Activated gamma-delta T cell (primary cell): Measurements from ENCODE around the gene PARD3B.
"Not testable (repeated sequence)": the region's sequence is repeated elsewhere in the genome, so short reads cannot be mapped to it uniquely, and the experiment has no call there.

ENCODE experiments used
- DNase-seq: peaks from one replicate; lab custom pipeline; 2025; lab: John Stamatoyannopoulos, UW

The PARD3B gene

GRCh38 chr2:205461678-205462665, 916.7 kb downstream of the PARD3B start:
- no peak for DNase-seq

- no peak for DNase-seq
Observed at GRCh38 chr2:205462681-205463345, 917.5 kb downstream of the PARD3B start.

GRCh38 chr2:205463466-205464025, 918.3 kb downstream of the PARD3B start:
- no peak for DNase-seq

- DNase-seq = no peak
Observed at GRCh38 chr2:205464681-205465080, 919.4 kb downstream of the PARD3B start.

GRCh38 chr2:205465791-205466190, 920.5 kb downstream of the PARD3B start:
- DNase-seq = no peak

- no peak for DNase-seq
Observed at GRCh38 chr2:205471776-205472175, 926.5 kb downstream of the PARD3B start.

- DNase-seq = no peak
Observed at GRCh38 chr2:205473791-205474190, 928.5 kb downstream of the PARD3B start.

GRCh38 chr2:205474741-205475415, 929.6 kb downstream of the PARD3B start:
- no peak for DNase-seq

GRCh38 chr2:205475416-205475768, 930.1 kb downstream of the PARD3B start:
- no peak for DNase-seq

- no peak for DNase-seq
Observed at GRCh38 chr2:205477016-205477705, 931.9 kb downstream of the PARD3B start.

GRCh38 chr2:205481861-205482260, 936.6 kb downstream of the PARD3B start:
- DNase-seq = no peak

- DNase-seq = no peak
Observed at GRCh38 chr2:205482399-205483081, 937.3 kb downstream of the PARD3B start.

- no peak for DNase-seq
Observed at GRCh38 chr2:205483095-205483494, 937.8 kb downstream of the PARD3B start.

- DNase-seq = no peak
Observed at GRCh38 chr2:205484215-205484614, 938.9 kb downstream of the PARD3B start.

GRCh38 chr2:205484764-205485163, 939.5 kb downstream of the PARD3B start:
- no peak for DNase-seq

- DNase-seq = not testable (repeated sequence)
Observed at GRCh38 chr2:205493528-205493927, 948.3 kb downstream of the PARD3B start.

GRCh38 chr2:205494537-205495235, 949.4 kb downstream of the PARD3B start:
- no peak for DNase-seq

- DNase-seq = no peak
Observed at GRCh38 chr2:205495819-205496218, 950.5 kb downstream of the PARD3B start.

- no peak for DNase-seq
Observed at GRCh38 chr2:205496370-205496769, 951.1 kb downstream of the PARD3B start.

- DNase-seq = no peak
Observed at GRCh38 chr2:205496772-205497171, 951.5 kb downstream of the PARD3B start.
